NB4 (cell line): ENCODE results near the gene RIC8B.

ENCODE experiments used
- DNase-seq: peaks from one replicate; pipeline ENCODE4 v3.0.0; 2010; ENCODE audit warnings: low read depth
- H3K4me3 ChIP-seq: one replicate; pipeline ENCODE4 v1.5.1; 2011; ENCODE audit warnings: mild to moderate bottlenecking, low read depth, low read length, moderate library complexity
- CTCF ChIP-seq: IDR thresholded peaks from one replicate; pipeline ENCODE4 v1.5.1; 2012; ENCODE audit warnings: low read depth, low read length
- MYC ChIP-seq: IDR thresholded peaks from 2 replicates; pipeline ENCODE4 v1.6.1; 2011; ENCODE audit warnings: low read depth, low read length
- POLR2A ChIP-seq: IDR thresholded peaks from 2 replicates; pipeline ENCODE4 v1.6.1; 2011; ENCODE audit warnings: mild to moderate bottlenecking; ENCODE audit not compliant: insufficient read length; ENCODE audit errors: extremely low read depth
- TF ChIP-seq, protein P1 (sequence below): IDR thresholded peaks from 2 replicates; pipeline ENCODE4 v1.6.1; 2011; ENCODE audit warnings: low read depth, low read length

The RIC8B gene

GRCh38 chr12:106766393-106766826, 8.1 kb upstream of the RIC8B start:
- H3K4me3 ChIP-seq, result no peak overlapping the region
- TF ChIP-seq CTCF (no peak), MYC (no peak), POLR2A (no peak)
- TF ChIP-seq, protein P1, sequence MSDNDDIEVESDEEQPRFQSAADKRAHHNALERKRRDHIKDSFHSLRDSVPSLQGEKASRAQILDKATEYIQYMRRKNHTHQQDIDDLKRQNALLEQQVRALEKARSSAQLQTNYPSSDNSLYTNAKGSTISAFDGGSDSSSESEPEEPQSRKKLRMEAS, result no peak
- DNase-seq, result no peak

- no peak for DNase-seq
- TF ChIP-seq CTCF (no peak), MYC (no peak), POLR2A (no peak)
- TF ChIP-seq, protein P1, result no peak
- no peak overlapping the region for H3K4me3 ChIP-seq
Observed at GRCh38 chr12:106767206-106767605, 7.3 kb upstream of the RIC8B start.

GRCh38 chr12:106767954-106768822, 6.3 kb upstream of the RIC8B start:
- no peak overlapping the region for H3K4me3 ChIP-seq
- TF ChIP-seq CTCF (no peak), MYC (no peak), POLR2A (no peak)
- TF ChIP-seq, protein P1, result no peak
- no peak for DNase-seq

- no peak for DNase-seq
- no peak for TF ChIP-seq MYC
- TF ChIP-seq CTCF, result no peak
- TF ChIP-seq, protein P1, result no peak
- TF ChIP-seq POLR2A, result no peak
- H3K4me3 ChIP-seq, result no peak overlapping the region
Observed at GRCh38 chr12:106769078-106769477, 5.4 kb upstream of the RIC8B start.

GRCh38 chr12:106769546-106769945, 4.9 kb upstream of the RIC8B start:
- DNase-seq, result no peak
- no peak overlapping the region for H3K4me3 ChIP-seq
- TF ChIP-seq CTCF, result no peak
- TF ChIP-seq, protein P1, result no peak
- no peak for TF ChIP-seq MYC
- TF ChIP-seq POLR2A, result no peak
